HG03565 (cell line): ENCODE measurements around the gene HSF5.
A peak's percentile ranks its signal among the peaks of the same experiment; 100 is the strongest.

Experiments
- ATAC-seq: cut with Tn5 transposase; IDR thresholded peaks from one replicate; pipeline ENCODE4 v1.9.1; 2021; ENCODE audit warnings: mild to moderate bottlenecking, moderate library complexity; ENCODE audit not compliant: unreplicated experiment

HSF5 gene

GRCh38 chr17:58487589-58488427 lies at the start of gene HSF5:
Gene HSF5, minus strand, starts transcription at chr17:58488408. Its CDS starts 134 bp downstream, at chr17:58488274.
- ATAC-seq, result no peak

- ATAC-seq, result no peak
Measured at GRCh38 chr17:58537266-58537665, 49.1 kb upstream of the HSF5 start.

GRCh38 chr17:58536542-58536941 lies 48.3 kb upstream of the HSF5 start:
- no peak for ATAC-seq

- ATAC-seq, result no peak
Measured at GRCh38 chr17:58535431-58535830, 47.2 kb upstream of the HSF5 start.

GRCh38 chr17:58534901-58535421 lies 46.8 kb upstream of the HSF5 start:
- ATAC-seq, result no peak

- ATAC-seq, result no peak
Measured at GRCh38 chr17:58534331-58534730, 46.1 kb upstream of the HSF5 start.

- ATAC-seq, result no peak
Measured at GRCh38 chr17:58533616-58534188, 45.5 kb upstream of the HSF5 start.

GRCh38 chr17:58532555-58532951 lies 44.3 kb upstream of the HSF5 start:
- ATAC-seq, result no peak

GRCh38 chr17:58531661-58532554 lies 43.7 kb upstream of the HSF5 start:
- ATAC-seq, result no peak

GRCh38 chr17:58531122-58531521 lies 42.9 kb upstream of the HSF5 start:
- ATAC-seq, result no peak

GRCh38 chr17:58530655-58531054 lies 42.4 kb upstream of the HSF5 start:
- no peak for ATAC-seq

- ATAC-seq, result no peak
Measured at GRCh38 chr17:58529275-58529674, 41.1 kb upstream of the HSF5 start.

GRCh38 chr17:58528443-58528842 lies 40.2 kb upstream of the HSF5 start:
- no peak for ATAC-seq

- ATAC-seq, result no peak
Measured at GRCh38 chr17:58527949-58528348, 39.7 kb upstream of the HSF5 start.

- no peak for ATAC-seq
Measured at GRCh38 chr17:58527306-58527705, 39.1 kb upstream of the HSF5 start.

- ATAC-seq, result no peak
Measured at GRCh38 chr17:58525239-58525638, 37.0 kb upstream of the HSF5 start.

- no peak for ATAC-seq
Measured at GRCh38 chr17:58521680-58522079, 33.5 kb upstream of the HSF5 start.

GRCh38 chr17:58520843-58521430 lies 32.7 kb upstream of the HSF5 start:
- no peak for ATAC-seq

- ATAC-seq, result peak; percentile 83
Measured at GRCh38 chr17:58517928-58518609, 29.9 kb upstream of the HSF5 start.

- ATAC-seq, result no peak
Measured at GRCh38 chr17:58517378-58517927, 29.2 kb upstream of the HSF5 start.
